Melanocyte of skin (primary cell): ENCODE results near the gene SLC16A7. TPM values are rescaled to one million over a fixed set of nuclear protein-coding genes. Genes with fewer than 3 reads are reported as not detected.

Source experiments
- small RNA-seq, 2 donors: library from RNA; depleted of rRNA; stranded (forward); fragments of <200 nt; gene quantifications; one replicate each; pipeline ENCODE3, GENCODE V24; 2012
- total RNA-seq, 2 donors: library from RNA; depleted of rRNA; stranded (reverse); fragments of >200 nt; gene quantifications; 2 replicates each; pipeline ENCODE4 v1.2.3, GENCODE V29; 2012

SLC16A7 gene
- 10 to 100 TPM in 1 of 2 donors, 1 to 10 TPM in 1; 6.5 to 11.0 TPM for total RNA-seq

GRCh38 chr12:59595883-59596540 is at the start of gene SLC16A7:
SLC16A7 (plus strand) TSS chr12:59596029; CDS start chr12:59704802, 108,773 bp downstream.

Small RNA genes lying within 50 kb of the gene (small RNA-seq; reads per million reads assigned to genes)
- gene AC079905.2 (0 reads per million in 2 donors), gene RNU4-20P (0 reads per million in 2 donors)
